HG03025 (cell line): ENCODE measurements around the gene PANX2.
"Not testable (repeated sequence)": the region's sequence is repeated elsewhere in the genome, so short reads cannot be mapped to it uniquely, and the experiment has no call there.

Experiments used
- ATAC-seq: cut with Tn5 transposase; IDR thresholded peaks from one replicate; pipeline ENCODE4 v1.9.1; 2021; ENCODE audit warnings: mild to moderate bottlenecking, moderate library complexity; ENCODE audit not compliant: unreplicated experiment, low FRiP score

Gene PANX2

GRCh38 chr22:50170453-50171318 is at the start of gene PANX2:
TSS of gene PANX2 (plus strand) at chr22:50170731. CDS start at chr22:50170731, 0 bp downstream.
- ATAC-seq = no peak

- ATAC-seq = no peak
Measured at GRCh38 chr22:50121202-50121740, 49.3 kb upstream of the PANX2 start.

- no peak for ATAC-seq
Measured at GRCh38 chr22:50123119-50123518, 47.4 kb upstream of the PANX2 start.

GRCh38 chr22:50125029-50125428 is 45.5 kb upstream of the PANX2 start:
- no peak for ATAC-seq

GRCh38 chr22:50129121-50129736 is 41.3 kb upstream of the PANX2 start:
- ATAC-seq = no peak

GRCh38 chr22:50131894-50132293 is 38.6 kb upstream of the PANX2 start:
- ATAC-seq = no peak

GRCh38 chr22:50134481-50134880 is 36.0 kb upstream of the PANX2 start:
- no peak for ATAC-seq

- no peak for ATAC-seq
Measured at GRCh38 chr22:50136581-50137015, 33.9 kb upstream of the PANX2 start.

GRCh38 chr22:50137277-50137676 is 33.3 kb upstream of the PANX2 start:
- not testable (repeated sequence) for ATAC-seq

GRCh38 chr22:50138041-50138440 is 32.5 kb upstream of the PANX2 start:
- ATAC-seq = no peak

GRCh38 chr22:50138988-50139387 is 31.5 kb upstream of the PANX2 start:
- no peak for ATAC-seq

- no peak for ATAC-seq
Measured at GRCh38 chr22:50139843-50140415, 30.6 kb upstream of the PANX2 start.

GRCh38 chr22:50140615-50141014 is 29.9 kb upstream of the PANX2 start:
- ATAC-seq = no peak

- no peak for ATAC-seq
Measured at GRCh38 chr22:50141462-50141861, 29.1 kb upstream of the PANX2 start.

- no peak for ATAC-seq
Measured at GRCh38 chr22:50141891-50142363, 28.6 kb upstream of the PANX2 start.

GRCh38 chr22:50143096-50143495 is 27.4 kb upstream of the PANX2 start:
- no peak for ATAC-seq

GRCh38 chr22:50144005-50144614 is 26.4 kb upstream of the PANX2 start:
- ATAC-seq = no peak

- ATAC-seq = no peak
Measured at GRCh38 chr22:50145721-50146438, 24.7 kb upstream of the PANX2 start.

GRCh38 chr22:50146439-50147238 is 23.9 kb upstream of the PANX2 start:
- no peak for ATAC-seq
